ENCODE results near the gene SARDH.

SARDH gene

DNA sequence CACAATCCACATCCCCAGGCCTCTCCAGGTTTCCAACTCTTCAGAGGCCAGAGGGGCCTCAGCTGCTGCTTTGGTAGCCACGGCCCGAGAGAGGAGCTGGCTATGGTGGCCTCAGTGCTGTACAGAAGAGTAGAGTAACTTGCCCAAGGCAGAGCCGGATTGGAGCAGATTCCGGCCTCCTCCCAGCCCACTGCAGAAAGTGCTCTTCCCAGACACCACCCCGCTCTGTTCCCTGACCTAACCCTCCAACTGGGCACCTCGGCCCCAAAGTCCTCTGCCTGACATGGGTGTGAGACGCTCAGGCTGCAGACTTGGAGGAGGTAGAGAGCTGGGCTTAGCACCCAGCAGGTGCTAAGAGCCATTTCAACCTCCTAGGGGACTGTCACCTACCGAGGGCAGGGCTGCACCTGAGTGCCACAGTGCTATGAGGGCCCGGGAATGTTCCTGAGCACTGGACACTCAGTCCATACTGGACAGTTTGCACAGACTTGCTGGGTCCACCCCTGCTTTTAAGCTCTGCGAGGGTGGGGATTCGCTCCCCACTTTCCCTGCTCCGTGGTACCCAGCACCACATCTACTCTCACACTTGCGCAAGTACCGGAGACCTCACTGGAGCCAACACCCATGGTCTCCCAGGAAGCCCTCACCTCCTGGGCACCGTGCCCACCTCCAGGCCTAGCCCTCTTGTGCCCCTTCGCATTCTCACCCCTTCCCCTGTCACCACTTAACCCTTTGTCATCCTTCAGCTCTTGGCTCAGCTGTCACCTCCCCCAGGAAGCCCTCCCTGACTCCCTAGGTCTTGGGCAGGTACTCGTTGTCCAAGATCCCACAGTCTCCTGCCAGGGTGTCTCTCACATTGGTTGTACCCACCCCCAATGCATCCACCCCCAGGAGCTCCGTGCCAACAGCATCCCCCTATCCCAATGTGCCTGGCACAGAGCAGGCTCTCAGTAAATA, 52.2 kb downstream of the SARDH start:
- TF ChIP-seq MYC (IDR thresholded peaks at IDR 0.05; ENCODE audit: low read depth, low read length) (no peak), POLR2A (IDR thresholded peaks at IDR 0.05; ENCODE audit: extremely low read depth, insufficient read length) (no peak), CTCF (IDR thresholded peaks at IDR 0.05; ENCODE audit: low read depth, low read length) (no peak)
- TF ChIP-seq, protein P1, sequence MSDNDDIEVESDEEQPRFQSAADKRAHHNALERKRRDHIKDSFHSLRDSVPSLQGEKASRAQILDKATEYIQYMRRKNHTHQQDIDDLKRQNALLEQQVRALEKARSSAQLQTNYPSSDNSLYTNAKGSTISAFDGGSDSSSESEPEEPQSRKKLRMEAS (IDR thresholded peaks at IDR 0.05; ENCODE audit: low read depth, low read length): no peak
- no peak overlapping the region for H3K4me3 ChIP-seq (ENCODE audit: low read depth, low read length)
- no peak for DNase-seq (ENCODE audit: low read depth)

DNA sequence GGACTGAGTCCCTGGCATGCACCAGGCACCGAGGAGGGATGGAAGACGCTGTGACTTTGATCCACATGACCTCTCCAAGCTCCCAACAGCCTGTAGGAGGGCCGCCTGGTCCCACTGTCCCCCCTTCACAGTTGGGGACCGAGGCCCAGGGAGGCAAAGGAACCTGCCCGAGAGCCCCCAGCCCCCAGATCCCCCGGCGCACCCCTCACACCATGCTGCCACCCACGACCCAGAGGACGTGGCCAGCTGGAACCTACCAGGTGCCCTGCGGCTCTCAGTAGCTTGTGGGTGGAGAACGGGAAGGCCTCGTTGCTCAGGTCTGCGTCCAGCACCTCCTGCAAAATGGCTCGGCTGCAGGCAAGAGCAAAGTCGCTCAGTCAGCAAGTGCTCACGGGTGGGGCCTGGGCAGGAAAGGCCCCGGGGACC, 53.2 kb downstream of the SARDH start:
- no peak overlapping the region for H3K4me3 ChIP-seq (ENCODE audit: low read depth, low read length)
- TF ChIP-seq CTCF (IDR thresholded peaks at IDR 0.05; ENCODE audit: low read depth, low read length) (no peak), POLR2A (IDR thresholded peaks at IDR 0.05; ENCODE audit: extremely low read depth, insufficient read length) (no peak), MYC (IDR thresholded peaks at IDR 0.05; ENCODE audit: low read depth, low read length) (no peak)
- TF ChIP-seq, protein P1 (IDR thresholded peaks at IDR 0.05; ENCODE audit: low read depth, low read length): no peak
- no peak for DNase-seq (ENCODE audit: low read depth)

DNA sequence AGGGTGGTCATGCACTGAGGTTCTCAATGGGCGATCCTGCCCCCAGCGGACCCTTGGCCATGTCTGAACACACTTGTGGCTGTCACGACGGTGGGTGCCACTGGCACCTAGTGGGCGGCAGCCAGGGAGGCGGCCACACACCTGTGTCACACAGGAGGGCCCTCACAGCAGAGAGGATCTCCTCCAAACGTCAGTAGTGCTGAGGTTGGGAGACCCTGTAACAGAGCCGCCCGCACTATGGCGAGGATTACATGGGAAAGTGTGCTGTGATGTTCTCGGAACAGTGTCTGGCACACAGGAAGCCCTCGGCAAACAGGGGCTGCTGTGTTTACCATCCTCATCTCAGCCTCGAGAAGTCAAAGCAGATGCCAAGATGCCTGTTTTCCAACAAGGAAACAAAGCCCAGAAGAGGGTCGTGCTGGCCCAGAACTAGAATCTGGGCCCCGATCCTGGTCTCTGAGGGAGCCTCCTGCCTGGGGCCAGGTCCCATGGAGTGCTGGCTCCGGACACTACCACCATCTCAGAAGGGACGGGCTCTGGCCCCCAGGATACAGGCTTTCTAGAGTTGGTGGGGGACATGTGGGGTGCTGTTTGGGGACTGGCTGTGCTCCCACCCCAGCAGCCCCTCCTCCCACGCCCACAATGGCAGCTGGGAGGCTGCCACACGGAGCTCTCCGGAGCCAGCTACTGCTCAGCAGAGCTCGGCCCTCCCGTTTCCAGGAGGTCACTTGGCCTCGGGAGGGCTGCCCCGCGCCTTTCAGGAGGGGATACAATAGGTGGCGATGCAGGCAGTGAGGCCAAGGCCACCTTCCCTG, 53.8 kb downstream of the SARDH start:
- no peak for DNase-seq (ENCODE audit: low read depth)
- H3K4me3 ChIP-seq (ENCODE audit: low read depth, low read length): no peak overlapping the region

DNA sequence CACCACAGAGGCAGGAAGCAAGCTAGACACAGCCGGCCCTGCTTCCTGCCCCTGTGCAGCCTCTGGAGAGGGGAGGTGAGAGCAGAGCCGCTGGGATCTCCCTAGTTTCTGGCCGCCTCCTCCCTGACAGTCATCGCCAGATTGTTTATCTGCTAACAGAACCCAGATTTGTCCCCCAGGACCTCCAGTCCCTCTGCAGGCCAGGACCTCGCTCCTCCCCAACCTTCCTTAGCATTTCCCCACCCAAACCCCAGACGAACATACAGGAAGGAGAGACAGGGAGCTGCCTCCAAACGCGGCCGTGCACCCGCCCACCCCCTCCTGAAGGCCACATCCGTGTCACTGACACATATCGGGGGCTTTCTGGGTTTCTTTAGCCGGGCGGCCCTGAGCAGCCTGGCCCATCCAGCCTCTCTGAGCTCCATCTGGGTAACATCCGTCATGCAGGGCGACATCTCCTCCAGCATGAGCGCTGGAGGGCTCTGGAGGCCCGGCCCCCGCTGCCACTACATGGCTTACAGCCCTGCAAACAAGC, 54.5 kb downstream of the SARDH start:
- no peak for DNase-seq (ENCODE audit: low read depth)
- no peak overlapping the region for H3K4me3 ChIP-seq (ENCODE audit: low read depth, low read length)
- TF ChIP-seq POLR2A (IDR thresholded peaks at IDR 0.05; ENCODE audit: extremely low read depth, insufficient read length): no peak
- no peak for TF ChIP-seq CTCF (IDR thresholded peaks at IDR 0.05; ENCODE audit: low read depth, low read length)
- no peak for TF ChIP-seq MYC (IDR thresholded peaks at IDR 0.05; ENCODE audit: low read depth, low read length)
- TF ChIP-seq, protein P1 (IDR thresholded peaks at IDR 0.05; ENCODE audit: low read depth, low read length): no peak

More for the DNA sequence above, 53.8 kb downstream of the SARDH start:
- TF ChIP-seq, protein P1 (IDR thresholded peaks at IDR 0.05; ENCODE audit: low read depth, low read length): no peak
- TF ChIP-seq POLR2A (IDR thresholded peaks at IDR 0.05; ENCODE audit: extremely low read depth, insufficient read length) (no peak), MYC (IDR thresholded peaks at IDR 0.05; ENCODE audit: low read depth, low read length) (no peak), CTCF (IDR thresholded peaks at IDR 0.05; ENCODE audit: low read depth, low read length) (no peak)

- H3K4me3 ChIP-seq (ENCODE audit: low read depth, low read length): no peak overlapping the region
- no peak for DNase-seq (ENCODE audit: low read depth)
- TF ChIP-seq MYC (IDR thresholded peaks at IDR 0.05; ENCODE audit: low read depth, low read length): no peak
- no peak for TF ChIP-seq POLR2A (IDR thresholded peaks at IDR 0.05; ENCODE audit: extremely low read depth, insufficient read length)
- TF ChIP-seq CTCF (IDR thresholded peaks at IDR 0.05; ENCODE audit: low read depth, low read length): no peak
- TF ChIP-seq, protein P1 (IDR thresholded peaks at IDR 0.05; ENCODE audit: low read depth, low read length): no peak
Observed at GRCh38 chr9:133682818-133683585, 55.1 kb downstream of the SARDH start.

Measured in NB4 (cell line).